ENCODE measurements around the gene MSI2.

MSI2 gene

DNA sequence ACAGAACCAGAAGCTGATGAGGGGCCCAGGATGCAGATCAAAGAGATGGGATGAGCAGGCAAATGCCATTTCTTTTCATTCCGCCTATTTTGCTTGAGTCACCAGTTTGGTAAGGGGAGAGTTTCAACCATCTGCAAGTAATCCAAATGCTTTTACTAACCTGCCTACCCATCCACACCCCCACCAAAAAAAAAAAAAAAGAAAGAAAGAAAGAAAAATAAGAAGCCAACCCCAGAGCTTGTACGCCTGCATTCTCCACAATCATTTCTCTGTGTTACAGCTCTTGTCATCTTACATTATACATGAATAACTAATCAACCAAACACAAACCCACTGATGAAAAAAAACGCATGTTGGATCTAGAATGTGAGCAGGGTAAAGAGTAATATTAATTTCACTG lies 15.7 kb upstream of the MSI2 start (continued):
- TF ChIP-seq, protein P1, sequence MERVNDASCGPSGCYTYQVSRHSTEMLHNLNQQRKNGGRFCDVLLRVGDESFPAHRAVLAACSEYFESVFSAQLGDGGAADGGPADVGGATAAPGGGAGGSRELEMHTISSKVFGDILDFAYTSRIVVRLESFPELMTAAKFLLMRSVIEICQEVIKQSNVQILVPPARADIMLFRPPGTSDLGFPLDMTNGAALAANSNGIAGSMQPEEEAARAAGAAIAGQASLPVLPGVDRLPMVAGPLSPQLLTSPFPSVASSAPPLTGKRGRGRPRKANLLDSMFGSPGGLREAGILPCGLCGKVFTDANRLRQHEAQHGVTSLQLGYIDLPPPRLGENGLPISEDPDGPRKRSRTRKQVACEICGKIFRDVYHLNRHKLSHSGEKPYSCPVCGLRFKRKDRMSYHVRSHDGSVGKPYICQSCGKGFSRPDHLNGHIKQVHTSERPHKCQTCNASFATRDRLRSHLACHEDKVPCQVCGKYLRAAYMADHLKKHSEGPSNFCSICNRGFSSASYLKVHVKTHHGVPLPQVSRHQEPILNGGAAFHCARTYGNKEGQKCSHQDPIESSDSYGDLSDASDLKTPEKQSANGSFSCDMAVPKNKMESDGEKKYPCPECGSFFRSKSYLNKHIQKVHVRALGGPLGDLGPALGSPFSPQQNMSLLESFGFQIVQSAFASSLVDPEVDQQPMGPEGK (CRISPR knock-in tag; IDR thresholded peaks at IDR 0.05; ENCODE audit: borderline replicate concordance) = no peak
- TF ChIP-seq, protein P2, sequence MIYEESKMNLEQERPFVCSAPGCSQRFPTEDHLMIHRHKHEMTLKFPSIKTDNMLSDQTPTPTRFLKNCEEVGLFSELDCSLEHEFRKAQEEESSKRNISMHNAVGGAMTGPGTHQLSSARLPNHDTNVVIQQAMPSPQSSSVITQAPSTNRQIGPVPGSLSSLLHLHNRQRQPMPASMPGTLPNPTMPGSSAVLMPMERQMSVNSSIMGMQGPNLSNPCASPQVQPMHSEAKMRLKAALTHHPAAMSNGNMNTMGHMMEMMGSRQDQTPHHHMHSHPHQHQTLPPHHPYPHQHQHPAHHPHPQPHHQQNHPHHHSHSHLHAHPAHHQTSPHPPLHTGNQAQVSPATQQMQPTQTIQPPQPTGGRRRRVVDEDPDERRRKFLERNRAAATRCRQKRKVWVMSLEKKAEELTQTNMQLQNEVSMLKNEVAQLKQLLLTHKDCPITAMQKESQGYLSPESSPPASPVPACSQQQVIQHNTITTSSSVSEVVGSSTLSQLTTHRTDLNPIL (CRISPR knock-in tag; IDR thresholded peaks at IDR 0.05; ENCODE audit: low read depth) = no peak
- no peak for TF ChIP-seq ZNF8 (CRISPR knock-in tag; IDR thresholded peaks at IDR 0.05)

DNA sequence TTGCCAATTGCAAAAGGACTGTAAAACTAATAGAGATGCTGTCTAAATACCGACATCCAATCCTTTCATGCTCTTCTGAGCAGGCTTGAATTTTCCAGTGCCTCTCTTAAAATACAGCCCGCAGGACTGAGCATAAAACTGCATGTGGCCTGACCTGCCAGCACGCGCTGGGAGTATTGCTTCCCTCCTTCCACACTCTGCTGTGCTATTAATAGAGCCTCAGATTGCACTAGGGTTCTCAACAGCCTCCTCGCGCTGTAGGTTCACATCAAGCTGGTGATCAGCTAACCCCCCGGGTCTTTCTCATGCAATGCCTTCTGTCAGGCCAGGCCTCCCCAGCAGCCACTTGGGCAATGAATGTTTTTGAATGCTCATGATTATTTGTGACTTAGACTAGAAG lies 14.2 kb upstream of the MSI2 start:
- TF ChIP-seq PPARA (CRISPR knock-in tag; IDR thresholded peaks at IDR 0.05; ENCODE audit: borderline replicate concordance) (no peak), ZNF8 (CRISPR knock-in tag; IDR thresholded peaks at IDR 0.05) (no peak), ZFP3 (CRISPR knock-in tag; IDR thresholded peaks at IDR 0.05) (no peak), ZNF70 (CRISPR knock-in tag; IDR thresholded peaks at IDR 0.05) (no peak), ESRRG (CRISPR knock-in tag; IDR thresholded peaks at IDR 0.05) (no peak), ZC3H10 (CRISPR knock-in tag; IDR thresholded peaks at IDR 0.05) (no peak), GLIS3 (CRISPR knock-in tag; IDR thresholded peaks at IDR 0.05) (no peak), BACH2 (CRISPR knock-in tag; IDR thresholded peaks at IDR 0.05; ENCODE audit: borderline replicate concordance) (no peak), CSDC2 (CRISPR knock-in tag; IDR thresholded peaks at IDR 0.05) (no peak), TCF4 (CRISPR knock-in tag; IDR thresholded peaks at IDR 0.05; ENCODE audit: borderline replicate concordance) (no peak), SNAI2 (CRISPR knock-in tag; IDR thresholded peaks at IDR 0.05) (no peak)
- TF ChIP-seq, protein P1 (CRISPR knock-in tag; IDR thresholded peaks at IDR 0.05; ENCODE audit: borderline replicate concordance) = no peak
- TF ChIP-seq, protein P2 (CRISPR knock-in tag; IDR thresholded peaks at IDR 0.05; ENCODE audit: low read depth) = no peak
- TF ChIP-seq, protein P3, sequence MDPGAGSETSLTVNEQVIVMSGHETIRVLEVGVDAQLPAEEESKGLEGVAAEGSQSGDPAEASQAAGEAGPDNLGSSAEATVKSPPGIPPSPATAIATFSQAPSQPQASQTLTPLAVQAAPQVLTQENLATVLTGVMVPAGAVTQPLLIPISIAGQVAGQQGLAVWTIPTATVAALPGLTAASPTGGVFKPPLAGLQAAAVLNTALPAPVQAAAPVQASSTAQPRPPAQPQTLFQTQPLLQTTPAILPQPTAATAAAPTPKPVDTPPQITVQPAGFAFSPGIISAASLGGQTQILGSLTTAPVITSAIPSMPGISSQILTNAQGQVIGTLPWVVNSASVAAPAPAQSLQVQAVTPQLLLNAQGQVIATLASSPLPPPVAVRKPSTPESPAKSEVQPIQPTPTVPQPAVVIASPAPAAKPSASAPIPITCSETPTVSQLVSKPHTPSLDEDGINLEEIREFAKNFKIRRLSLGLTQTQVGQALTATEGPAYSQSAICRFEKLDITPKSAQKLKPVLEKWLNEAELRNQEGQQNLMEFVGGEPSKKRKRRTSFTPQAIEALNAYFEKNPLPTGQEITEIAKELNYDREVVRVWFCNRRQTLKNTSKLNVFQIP (CRISPR knock-in tag; IDR thresholded peaks at IDR 0.05; ENCODE audit: borderline replicate concordance, low read depth) = no peak
- TF ChIP-seq, protein P4, sequence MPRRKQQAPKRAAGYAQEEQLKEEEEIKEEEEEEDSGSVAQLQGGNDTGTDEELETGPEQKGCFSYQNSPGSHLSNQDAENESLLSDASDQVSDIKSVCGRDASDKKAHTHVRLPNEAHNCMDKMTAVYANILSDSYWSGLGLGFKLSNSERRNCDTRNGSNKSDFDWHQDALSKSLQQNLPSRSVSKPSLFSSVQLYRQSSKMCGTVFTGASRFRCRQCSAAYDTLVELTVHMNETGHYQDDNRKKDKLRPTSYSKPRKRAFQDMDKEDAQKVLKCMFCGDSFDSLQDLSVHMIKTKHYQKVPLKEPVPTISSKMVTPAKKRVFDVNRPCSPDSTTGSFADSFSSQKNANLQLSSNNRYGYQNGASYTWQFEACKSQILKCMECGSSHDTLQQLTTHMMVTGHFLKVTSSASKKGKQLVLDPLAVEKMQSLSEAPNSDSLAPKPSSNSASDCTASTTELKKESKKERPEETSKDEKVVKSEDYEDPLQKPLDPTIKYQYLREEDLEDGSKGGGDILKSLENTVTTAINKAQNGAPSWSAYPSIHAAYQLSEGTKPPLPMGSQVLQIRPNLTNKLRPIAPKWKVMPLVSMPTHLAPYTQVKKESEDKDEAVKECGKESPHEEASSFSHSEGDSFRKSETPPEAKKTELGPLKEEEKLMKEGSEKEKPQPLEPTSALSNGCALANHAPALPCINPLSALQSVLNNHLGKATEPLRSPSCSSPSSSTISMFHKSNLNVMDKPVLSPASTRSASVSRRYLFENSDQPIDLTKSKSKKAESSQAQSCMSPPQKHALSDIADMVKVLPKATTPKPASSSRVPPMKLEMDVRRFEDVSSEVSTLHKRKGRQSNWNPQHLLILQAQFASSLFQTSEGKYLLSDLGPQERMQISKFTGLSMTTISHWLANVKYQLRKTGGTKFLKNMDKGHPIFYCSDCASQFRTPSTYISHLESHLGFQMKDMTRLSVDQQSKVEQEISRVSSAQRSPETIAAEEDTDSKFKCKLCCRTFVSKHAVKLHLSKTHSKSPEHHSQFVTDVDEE (CRISPR knock-in tag; IDR thresholded peaks at IDR 0.05) = no peak
- no peak for ATAC-seq

DNA sequence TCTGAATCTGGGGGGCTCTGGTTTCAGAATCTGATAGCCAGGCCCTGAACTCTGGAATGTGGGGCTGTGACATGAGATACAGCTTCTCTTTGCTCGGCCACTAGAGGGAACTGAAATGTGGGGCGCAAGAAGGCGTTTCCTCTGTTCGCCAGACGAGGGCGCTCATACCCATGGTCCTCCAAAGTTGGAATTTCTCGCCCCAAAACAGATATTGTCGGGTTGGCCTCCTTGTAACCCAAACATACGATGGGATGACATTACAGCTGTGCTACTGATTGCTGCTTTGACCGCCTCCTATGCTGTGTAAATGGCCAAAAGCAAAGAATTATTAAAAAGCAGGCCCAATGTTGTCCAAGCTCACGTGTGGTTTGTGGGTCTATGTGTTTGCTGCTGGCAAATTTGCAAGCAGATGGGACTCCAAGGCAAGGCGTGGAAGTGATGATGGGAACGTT lies 13.1 kb upstream of the MSI2 start:
- ATAC-seq = peak; percentile 94
- TF ChIP-seq, protein P2 (CRISPR knock-in tag; IDR thresholded peaks at IDR 0.05; ENCODE audit: low read depth) = no peak
- no peak for TF ChIP-seq ZNF70 (CRISPR knock-in tag; IDR thresholded peaks at IDR 0.05)
- TF ChIP-seq ZNF565 (CRISPR knock-in tag; conservative IDR thresholded peaks at IDR 0.05; ENCODE audit: low read depth) = no peak
- no peak for TF ChIP-seq ARNTL (CRISPR knock-in tag; IDR thresholded peaks at IDR 0.05; ENCODE audit: borderline replicate concordance, low read depth)
- no peak for TF ChIP-seq TCF4 (CRISPR knock-in tag; IDR thresholded peaks at IDR 0.05; ENCODE audit: borderline replicate concordance)
- TF ChIP-seq ZC3H10 (CRISPR knock-in tag; IDR thresholded peaks at IDR 0.05) = no peak
- no peak for TF ChIP-seq ZFP3 (CRISPR knock-in tag; IDR thresholded peaks at IDR 0.05)
- no peak for TF ChIP-seq OSR1 (CRISPR knock-in tag; IDR thresholded peaks at IDR 0.05)
- TF ChIP-seq, protein P3 (CRISPR knock-in tag; IDR thresholded peaks at IDR 0.05; ENCODE audit: borderline replicate concordance, low read depth) = no peak
- TF ChIP-seq, protein P1 (CRISPR knock-in tag; IDR thresholded peaks at IDR 0.05; ENCODE audit: borderline replicate concordance) = no peak
- no peak for TF ChIP-seq ISL1 (CRISPR knock-in tag; IDR thresholded peaks at IDR 0.05)
- no peak for TF ChIP-seq ZFP30 (CRISPR knock-in tag; IDR thresholded peaks at IDR 0.05)
- TF ChIP-seq CSDC2 (CRISPR knock-in tag; IDR thresholded peaks at IDR 0.05) = no peak
- no peak for TF ChIP-seq GLIS3 (CRISPR knock-in tag; IDR thresholded peaks at IDR 0.05)
